Measurements from ENCODE around the gene YKT6.
"Not testable (repeated sequence)": the region's sequence is repeated elsewhere in the genome, so short reads cannot be mapped to it uniquely, and the experiment has no call there.

Gene YKT6

DNA sequence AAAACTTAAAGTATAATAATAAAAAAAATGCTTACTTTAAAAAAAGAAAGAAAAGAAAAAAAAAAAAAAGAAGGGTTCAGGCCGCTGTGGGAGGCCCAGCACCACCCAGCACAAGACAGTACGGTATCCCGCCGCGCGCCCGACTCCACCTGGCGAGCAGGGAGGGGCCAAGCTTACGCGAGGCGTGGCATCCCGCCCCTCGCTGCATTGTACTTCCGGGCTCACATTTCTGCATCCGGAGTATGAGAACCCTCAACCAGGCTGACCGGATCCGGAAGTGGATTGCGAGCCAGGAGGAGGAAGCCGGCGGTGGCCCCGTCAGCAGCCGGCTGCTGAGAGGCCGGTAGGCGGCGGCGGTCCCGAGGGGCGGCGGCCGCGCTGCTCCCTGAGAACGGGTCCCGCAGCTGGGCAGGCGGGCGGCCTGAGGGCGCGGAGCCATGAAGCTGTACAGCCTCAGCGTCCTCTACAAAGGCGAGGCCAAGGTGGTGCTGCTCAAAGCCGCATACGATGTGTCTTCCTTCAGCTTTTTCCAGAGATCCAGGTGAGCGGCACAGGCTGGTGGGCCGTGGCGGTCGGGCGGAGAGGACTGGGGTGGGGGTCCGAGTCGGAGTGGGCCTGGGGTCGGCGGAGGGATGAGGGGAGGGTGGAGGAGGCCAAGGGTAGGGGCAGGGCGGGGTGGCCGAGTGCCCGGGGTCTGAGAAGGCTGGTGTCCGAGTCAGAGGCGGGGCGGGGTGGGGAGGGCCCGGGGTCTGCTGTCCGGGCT, at the start of gene YKT6:
TSS of gene YKT6 (plus strand) at position 280 of the 763 bp plus-strand sequence. CDS start at position 438, 158 bp downstream.
- in situ Hi-C loops (cut with MboI; ENCODE audit: low sequenced_read_pairs): no loop called here

DNA sequence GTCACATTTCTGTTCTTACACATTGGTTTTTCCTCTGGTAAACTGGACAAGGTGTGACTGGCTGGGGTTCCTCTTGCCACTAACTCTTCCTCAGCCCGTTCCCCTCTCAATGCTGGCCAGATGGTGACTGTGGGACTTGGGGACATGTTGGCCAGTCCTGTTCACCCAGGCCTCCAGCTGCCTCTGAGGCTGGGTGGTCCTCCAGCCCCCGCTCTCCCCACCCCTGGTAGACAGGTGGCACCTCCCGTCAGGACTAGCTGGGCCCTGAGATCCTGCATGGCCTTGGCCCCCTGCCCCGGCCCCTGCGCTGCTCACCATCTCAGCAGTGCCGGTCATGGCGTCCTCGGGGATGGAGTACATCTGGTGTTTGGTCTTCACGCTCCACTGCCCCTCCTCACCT, 48.8 kb upstream of the YKT6 start:
- in situ Hi-C loops (cut with MboI; ENCODE audit: low sequenced_read_pairs): no loop called here

DNA sequence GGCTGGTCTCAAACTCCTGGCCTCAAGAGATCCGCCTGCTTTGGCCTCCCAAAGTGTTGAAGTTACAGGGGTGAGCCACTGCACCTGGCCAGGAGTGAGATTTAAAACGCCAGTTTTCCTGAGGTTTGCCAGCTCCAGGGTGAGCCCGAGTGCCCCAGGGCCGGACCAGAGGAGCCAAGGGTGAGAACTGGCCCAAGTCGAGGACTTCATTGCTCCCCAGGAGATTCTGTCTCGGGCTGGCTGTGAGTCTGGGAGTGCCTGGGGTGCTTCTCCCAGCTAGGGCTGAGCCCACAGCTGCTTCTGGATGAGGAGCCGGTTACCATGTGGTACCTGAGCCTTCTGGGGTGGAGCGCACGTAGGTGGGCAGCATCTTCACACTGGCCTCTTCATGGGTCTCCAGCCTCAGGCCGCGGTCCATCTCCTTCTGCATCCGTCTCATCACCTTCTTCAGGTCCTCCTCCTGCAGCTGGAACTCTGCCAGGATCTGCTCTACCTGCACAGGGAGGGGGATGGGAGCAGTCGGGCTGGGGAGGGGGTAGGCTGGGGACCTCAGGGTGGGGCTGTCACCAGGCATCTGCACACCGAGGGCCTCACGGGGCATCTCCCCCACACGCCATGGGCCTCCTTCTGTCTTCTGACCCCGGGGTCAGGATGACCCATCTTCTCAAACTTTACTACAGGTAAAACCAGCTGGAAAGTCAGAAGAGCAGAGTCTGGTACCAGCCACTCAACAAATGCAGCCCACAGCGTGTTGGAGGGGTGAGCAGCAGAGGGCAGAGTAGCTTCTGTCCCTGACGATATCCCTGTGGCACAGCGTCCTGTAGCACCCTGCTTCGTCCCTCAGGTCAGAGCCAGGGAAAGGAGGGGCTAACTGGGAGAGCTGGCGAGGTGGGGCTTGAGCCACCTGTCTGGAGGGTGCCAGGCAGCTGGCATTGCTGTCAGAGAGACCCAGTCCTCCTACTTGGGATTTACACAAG, 47.5 kb upstream of the YKT6 start:
- in situ Hi-C loops (cut with MboI; ENCODE audit: low sequenced_read_pairs): no loop called here

DNA sequence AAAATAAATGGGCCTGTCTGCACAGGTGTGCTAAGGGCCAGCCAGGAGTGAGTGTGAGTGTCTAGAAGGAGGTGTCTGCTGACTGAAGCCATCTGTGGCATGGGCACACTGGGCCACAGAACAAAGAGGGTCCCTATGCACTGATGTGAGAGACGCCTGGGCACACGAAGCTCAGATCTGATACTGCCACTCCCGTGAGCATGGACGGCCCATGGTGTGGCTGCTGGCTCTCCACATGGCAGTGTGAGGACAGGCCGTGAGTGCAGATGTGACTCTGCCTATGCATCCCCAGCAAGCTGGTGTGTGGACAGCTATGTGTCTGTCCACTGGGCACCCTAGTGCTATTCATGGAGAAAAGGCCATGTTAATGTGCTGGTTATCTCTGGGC, 46.8 kb upstream of the YKT6 start:
- in situ Hi-C loops (cut with MboI; ENCODE audit: low sequenced_read_pairs): no loop called here

DNA sequence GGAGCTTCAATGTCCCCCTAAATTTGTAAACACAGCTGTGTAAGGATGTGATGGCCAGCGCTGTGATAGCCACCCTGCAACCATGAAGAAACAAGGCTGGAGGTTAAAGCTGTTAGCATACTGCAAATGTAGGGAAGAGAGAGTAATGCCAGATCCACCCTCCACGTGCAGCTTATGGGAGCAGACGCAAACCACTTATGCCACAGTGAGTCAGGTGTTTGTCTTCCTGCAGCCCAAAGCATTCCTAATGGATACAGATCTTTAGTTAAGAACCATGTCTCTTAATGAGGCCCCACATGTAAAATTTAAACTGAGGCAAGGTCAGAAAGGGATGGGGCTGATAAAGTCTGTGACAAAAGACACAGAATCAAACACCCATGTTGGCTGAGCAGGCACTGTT, 46.1 kb upstream of the YKT6 start:
- in situ Hi-C loops (cut with MboI; ENCODE audit: low sequenced_read_pairs): no loop called here

DNA sequence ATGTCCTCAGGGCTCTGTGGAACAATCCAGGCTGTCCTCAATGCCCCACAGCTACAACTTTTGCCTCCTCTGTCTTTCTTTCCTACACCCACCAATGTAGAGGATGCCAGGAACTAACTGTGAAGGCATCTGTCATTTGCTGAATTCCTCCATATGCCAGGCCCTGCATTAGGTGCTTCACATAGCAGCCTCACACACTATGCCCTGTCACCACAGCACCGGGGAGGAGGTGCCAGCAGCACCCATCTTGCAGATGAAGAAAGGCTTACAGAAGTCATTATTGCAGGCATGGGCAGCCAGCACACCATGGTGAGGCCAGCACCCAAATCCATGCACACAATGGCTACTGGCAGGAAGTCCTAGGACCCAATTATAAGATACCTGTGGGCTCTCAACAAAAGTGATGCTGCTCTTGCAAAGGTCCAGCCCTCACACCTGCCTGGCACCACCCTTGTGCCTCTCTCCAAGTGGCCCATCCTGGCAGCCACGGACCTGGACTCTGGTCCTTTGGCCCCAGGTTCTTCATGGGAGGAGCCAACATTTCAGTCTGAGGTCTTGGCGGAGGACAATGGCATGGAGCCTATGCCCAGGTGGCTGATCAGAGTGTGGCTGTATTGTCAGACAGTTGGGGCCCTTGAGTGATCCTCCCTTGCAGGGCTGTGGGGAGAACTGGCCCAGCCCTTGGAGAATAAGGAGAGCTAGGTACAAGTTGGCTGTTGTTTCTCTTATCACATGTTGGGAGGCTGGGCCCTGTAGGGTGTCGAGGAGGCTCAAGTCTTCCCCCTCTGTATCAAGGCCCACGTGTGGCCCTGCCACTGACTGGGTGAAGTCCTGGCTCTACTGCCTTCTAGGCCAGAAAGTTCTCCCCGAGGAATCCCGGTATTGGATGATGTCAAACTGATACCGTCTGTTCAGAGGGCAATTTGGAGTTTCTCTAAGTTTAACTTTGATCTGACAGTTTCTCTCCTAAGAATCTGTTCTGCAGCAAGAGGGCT, 45.3 kb upstream of the YKT6 start:
- in situ Hi-C loops (cut with MboI; ENCODE audit: low sequenced_read_pairs): no loop called here

DNA sequence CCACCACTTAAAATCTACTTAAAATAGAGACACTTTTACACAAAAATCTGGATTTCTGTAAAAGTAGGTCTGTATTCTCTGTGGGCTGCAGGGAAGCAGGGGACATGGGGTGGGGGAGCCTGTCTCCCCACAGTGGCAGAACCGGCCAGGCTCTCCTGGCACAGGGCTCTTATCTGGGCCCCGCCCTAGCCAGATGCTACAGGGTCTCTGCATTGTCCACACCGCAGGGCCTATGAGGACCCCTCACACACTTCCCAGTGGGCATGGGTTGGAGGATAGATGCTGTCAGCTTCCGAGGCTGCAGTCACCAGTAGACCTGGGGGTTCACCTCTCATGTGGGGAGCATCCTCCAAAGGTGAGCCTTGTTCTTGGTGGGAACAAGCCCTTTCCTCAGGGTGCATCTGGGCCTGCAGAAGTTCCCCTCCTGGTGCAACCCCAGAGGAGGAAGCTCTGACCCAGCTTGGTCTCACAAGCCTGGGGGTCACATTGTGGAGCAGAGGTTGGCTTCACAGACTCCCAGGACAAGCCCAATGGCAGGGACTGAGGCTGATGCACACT, 44.2 kb upstream of the YKT6 start:
- in situ Hi-C loops (cut with MboI; ENCODE audit: low sequenced_read_pairs): no loop called here

DNA sequence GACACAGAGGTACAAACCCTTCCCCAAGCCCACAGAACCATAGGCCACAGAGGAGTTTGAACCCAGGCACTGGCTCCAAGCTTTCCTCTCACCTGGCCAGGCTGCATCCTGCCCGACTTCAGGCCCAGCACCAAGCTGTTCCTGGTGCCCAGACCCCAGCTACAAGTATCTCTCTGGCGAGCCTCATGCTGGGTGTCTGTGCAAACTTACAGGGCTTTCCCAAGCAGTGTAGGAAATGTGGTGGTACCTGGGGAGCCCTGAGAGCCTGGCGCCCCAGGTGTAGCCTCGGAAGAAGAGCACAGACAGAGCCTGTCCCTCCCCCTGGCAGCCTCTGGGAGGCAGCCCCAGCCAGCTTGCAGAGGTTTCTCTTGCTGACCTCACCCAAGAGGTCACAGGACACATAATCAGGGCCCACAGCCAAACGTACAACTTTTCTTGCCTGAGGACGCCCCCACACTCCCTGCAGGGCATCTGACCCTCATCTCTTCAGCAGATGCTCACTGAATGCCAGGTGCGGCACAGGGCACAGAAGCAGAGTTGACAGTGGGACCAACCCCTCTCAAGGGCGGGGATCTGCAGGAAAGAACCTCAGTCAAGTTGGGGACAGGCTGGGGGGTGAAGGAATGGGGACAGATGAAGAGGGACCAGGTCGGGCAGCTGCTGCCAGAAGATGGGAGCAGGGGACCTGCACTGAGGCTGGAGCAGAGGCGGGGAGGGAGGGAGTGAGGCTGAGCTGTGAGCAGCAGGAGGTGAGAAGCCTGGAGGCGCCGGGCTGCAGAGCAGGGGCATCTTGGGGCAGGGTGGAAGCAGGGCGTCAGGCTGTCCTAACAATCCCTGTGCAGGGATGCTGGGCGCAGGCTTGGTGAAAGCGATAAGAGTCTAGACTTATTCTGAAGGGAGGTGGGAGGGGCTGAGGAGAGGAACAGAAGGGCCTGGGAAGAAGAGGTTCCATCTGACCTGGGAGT, 43.4 kb upstream of the YKT6 start:
- in situ Hi-C loops (cut with MboI; ENCODE audit: low sequenced_read_pairs): no loop called here

DNA sequence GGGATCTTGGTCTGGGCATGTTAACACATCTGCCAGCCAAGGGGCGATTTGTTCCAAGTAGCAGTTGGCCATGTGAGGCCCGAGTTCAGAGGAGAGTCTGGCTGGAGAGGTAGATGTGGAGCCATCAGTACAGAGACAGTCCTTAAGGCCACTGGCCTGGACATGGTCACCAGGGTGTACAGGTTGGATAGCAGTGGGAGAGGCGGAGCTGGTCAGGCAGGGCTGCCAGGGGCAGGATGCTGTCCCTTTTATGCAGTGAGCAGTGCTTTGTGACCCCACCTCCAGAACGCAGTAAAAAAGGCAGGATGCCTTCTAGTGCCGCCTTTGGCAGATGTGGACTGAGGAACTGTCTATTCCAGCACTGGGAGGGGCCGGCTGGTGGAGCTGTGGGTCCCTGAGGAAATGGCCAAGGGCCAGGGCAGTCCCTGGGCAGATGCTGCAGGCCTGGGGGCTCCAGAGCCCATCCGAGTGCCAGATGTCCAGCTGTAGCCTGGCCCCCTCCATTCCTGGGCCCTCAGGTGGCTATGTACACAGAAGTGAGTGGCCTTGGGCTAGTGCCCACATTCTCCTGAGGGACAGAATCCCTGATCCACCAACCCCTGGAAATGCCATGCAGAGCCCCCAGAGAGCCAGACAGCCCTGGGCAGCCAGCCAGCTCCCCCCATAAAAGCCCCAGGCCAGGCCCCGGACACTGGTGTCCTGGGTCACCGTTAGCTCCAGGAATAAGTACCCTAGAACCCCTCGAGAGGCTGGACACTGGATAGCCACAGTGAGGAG, 42.5 kb upstream of the YKT6 start:
- in situ Hi-C loops (cut with MboI; ENCODE audit: low sequenced_read_pairs): no loop called here

DNA sequence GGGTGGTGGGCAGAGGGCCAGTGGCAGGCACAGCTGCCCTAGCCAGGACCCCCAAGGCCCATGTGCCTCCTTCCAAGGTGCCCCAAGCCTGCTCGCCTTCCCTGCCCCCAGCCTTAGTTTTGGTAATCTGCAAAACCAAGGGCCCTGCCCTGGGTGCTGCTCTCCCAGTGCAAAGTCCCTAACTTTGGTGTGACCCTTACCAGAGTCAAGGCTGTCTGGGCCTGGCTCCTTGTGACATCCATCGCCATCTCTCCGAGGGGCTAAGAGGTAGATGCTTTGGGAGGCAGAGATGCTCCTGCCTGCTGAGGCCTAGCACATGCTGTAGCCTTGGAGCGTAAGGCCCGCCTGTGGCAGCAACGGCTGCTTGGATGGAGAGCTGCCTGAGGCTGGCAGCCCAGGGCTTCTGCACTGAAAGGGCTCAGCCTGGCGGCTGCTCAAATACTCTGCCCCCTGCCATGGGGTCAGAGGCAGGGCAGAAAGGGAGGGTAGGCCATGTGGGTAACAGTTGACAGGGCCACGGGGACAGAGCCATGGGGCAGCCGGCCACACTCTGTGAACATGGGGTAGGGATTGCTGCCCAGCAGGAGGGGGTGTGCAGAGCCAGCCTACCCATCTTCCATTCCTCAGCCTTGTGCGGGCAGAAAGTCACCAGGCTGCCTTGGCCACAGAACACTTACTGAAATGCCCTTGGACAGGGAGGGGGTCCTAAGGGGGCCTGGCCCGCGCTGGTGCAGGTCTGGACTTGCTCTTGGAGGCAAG, 41.7 kb upstream of the YKT6 start:
- in situ Hi-C loops (cut with MboI; ENCODE audit: low sequenced_read_pairs): no loop called here

DNA sequence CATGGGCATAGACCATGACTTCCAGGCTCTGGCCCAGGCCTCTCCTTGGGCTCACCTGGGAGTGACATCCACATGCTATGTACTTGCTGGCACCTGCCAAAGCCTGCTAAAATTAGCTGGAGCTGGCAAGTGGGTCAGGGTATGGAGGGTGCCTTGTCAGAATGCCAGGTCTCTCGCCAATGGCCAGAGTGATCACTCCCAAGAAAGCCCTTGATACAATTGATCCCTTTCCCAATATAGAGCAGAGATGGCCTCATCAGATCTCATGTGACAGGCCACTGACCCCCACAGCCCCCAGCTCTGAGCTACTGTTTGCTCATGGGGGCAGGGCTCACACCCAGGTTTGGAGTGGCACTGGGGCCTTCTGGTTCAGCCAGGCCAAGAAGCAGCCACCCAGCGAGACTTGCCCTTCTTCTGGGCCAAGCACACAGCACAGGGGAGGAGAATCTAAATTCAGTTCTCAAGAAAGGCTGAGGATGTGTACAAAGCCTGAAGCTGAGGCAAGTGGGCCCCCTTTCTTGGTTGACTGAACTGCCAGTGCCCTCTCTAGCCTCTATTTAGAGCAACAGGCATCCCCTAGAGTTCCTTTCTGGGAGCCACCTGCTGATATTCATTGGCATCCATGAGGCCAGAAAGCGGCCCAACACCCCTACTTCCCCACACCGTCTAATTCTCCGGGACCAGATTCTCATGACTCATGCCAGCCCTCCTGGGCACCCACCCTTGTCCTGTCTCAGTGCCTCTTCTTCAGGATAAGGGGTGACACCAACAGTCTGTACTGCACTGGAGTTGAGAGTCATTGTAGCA, 40.8 kb upstream of the YKT6 start:
- in situ Hi-C loops (cut with MboI; ENCODE audit: low sequenced_read_pairs): no loop called here

DNA sequence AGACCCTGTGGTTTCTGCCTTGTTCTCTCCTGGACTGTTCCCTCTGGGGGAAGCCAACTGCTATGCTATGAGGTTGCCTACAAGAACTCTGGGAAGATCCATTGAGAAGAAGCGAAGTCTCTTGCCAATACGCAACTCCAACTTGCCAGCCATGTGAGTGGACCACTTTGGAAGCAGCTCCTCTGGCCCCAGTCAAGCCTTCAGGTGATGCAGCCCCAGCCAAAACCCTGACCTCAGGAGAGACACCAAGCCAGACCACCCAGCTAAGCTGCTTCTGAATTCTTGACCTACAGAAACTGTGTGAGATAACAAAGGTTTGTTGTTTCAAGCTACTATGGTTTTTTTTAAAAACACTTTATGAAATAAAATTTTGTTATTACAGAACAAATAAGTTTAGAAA, 39.4 kb upstream of the YKT6 start:
- in situ Hi-C loops (cut with MboI; ENCODE audit: low sequenced_read_pairs): no loop called here

DNA sequence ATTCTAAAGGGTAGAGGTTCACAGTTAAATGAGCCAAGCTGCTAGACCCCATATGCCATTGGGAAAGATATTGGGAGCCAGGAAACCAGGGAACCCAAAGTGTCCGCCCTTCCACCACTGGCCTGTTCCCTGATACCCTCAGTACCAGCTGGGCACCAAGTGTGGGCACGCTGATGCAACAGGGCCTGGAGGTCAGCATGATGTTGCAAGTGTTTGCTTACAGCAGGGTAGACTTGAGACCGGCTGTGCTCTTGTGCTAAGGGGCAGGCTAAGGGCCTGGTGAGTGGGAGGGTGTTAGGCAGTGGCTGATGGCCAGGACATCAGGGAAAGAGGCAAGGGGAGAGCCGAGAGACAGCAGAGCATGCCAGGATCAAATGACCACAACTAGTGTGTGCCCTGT, 38.6 kb upstream of the YKT6 start:
- in situ Hi-C loops (cut with MboI; ENCODE audit: low sequenced_read_pairs): no loop called here

DNA sequence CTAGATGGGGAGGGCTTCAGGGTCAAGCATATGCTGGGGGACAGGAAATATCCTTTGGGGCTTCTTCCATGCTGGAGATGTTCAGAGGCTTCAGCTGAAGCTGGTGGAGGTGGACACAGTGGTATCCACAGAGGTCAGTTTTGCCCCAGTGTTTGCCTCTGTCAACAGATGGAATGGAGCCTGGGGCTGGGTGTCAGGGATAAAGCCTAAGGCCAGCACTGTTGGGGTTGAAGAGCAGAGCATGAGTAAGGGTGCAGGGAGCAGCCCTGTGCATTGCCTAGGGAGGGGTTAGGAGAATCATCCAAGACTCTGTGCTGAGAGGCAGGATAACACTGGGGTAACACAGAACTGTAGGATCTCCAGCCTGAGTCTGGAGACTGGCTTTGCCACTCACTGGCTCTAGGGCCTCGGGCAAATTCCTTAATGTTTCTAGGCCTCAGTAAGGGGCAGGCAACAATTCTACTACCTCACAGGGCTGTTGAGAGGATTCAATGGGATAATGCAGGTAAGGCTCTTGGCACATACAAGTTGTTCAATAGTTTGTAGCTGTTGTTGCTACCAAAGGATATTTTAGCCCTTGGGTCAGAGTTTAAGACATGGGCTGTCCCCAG, 37.9 kb upstream of the YKT6 start:
- in situ Hi-C loops (cut with MboI; ENCODE audit: low sequenced_read_pairs): no loop called here

DNA sequence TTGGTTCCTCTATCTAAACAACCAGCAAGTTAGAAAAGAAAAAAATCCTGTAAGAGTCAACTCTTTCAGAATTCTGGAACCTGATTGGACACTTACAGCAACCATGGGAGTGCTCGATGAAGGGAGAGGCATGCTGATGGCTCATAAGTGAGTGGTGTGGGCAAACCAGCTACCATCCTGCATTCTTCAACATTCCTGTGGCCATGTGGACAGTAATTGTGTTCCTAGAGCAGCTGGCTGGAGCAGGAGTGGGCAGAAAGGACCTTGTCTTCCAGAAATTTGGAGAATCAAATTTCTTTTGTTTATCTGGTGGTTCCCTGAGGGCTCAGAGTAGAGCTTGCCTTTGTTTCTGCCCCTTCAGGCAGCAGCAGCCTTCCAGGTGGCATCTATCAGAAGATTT, 37.2 kb upstream of the YKT6 start:
- in situ Hi-C loops (cut with MboI; ENCODE audit: low sequenced_read_pairs): no loop called here

DNA sequence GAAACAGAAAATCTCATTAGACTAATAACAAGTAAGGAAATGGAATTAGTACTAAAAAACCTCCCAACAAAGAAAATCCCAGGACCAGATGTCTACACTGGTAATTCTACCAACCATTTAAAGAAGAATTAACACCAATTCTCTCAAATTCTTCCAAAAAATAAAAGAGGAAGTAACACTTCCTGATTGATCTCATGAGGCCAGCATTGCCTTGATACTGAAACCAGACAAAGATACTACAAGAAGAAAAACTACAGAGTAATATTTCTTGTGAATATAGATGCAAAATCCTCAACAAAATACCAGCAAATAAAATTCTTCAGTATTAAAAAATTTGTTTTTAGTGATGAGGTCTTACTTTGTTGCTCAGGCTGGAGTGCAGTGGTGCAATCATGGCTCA, 32.9 kb upstream of the YKT6 start:
- in situ Hi-C loops (cut with MboI; ENCODE audit: low sequenced_read_pairs): no loop called here

DNA sequence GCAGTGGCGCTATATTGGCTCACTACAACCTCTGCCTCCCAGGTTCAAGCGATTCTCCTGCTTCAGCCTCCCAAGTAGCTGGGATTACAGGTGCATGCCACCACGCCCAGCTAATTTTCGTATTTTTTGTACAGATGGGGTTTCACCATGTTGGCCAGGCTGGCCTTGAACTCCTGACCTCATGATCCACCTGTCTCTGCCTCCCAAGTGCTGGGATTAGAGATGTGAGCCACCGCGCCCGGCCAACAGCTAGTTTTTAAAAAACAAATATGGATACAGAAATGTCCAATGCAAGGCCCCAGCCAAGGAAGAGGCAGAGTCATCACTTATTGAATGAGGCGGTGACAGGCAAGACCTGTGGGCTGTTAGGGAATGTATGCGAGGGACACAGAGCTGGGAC, 28.9 kb upstream of the YKT6 start:
- in situ Hi-C loops (cut with MboI; ENCODE audit: low sequenced_read_pairs): not testable (repeated sequence)

Measured in HL-60/S4 (cell line).